ENCODE data around the gene NOTCH4. TPM values are rescaled to one million over a fixed set of nuclear protein-coding genes. Genes with fewer than 3 reads are reported as not detected.

The NOTCH4 gene
- total RNA-seq, 4 donors from 2014 or later = 2.6 to 24.3 (median 9.6) TPM

GRCh38 chr6:32191696-32192607 is 31.9 kb downstream of the NOTCH4 start:
- TF ChIP-seq POLR2A (IDR thresholded peaks at IDR 0.05) = no peak
- TF ChIP-seq POLR2AphosphoS5 (IDR thresholded peaks at IDR 0.05) = no peak
- no peak for TF ChIP-seq CTCF (IDR thresholded peaks at IDR 0.05)
- no peak for TF ChIP-seq EP300 (IDR thresholded peaks at IDR 0.05; ENCODE audit: low read depth)
- no peaks in the 10 kb centered on the region for H3K27me3 ChIP-seq
- H3K27ac ChIP-seq = peak overlapping the region; percentile 92 to 98 (median 98)
- no peaks in the 10 kb centered on the region for H3K9me3 ChIP-seq
- in situ Hi-C loops (cut with MboI; ENCODE audit: low pct_ligation_motif_present in 1 of 4, low pct_unique_long_range_greater_than_20kb in 1 of 4, low sequenced_read_pairs in 3 of 4) (no loop called here), intact Hi-C loops (cut with DNase I; ENCODE audit: low total_unique reads) (loop anchor here (2.0 kb wide), 1 partner anchor 39 kb away; no protein-coding TSS in a partner anchor)
- peaks cover 21 to 62% (median 44%) of the 10 kb centered on the region in 4 donors for H3K4me1 ChIP-seq
- peaks cover 0 to under 1% (median 0%) of the 10 kb centered on the region in 4 donors for H3K36me3 ChIP-seq
- H3K4me3 ChIP-seq = peak overlapping the region; percentile 5 to 95 (median 21)
- WGBS, 2 donors (ENCODE audit: low coverage in 1 of 2) = 58 to 59% methylated on average over 2 to 15 of the region's 15 CpGs
- no peak for DNase-seq

- Histone ChIP-seq H3K4me1 (peaks cover 21 to 66% (median 41%) of the 10 kb centered on the region in 4 donors), H3K9me3 (no peaks in the 10 kb centered on the region), H3K36me3 (peaks cover 0 to 7% (median 0%) of the 10 kb centered on the region in 4 donors), H3K27ac (peak overlapping the region; percentile 92 to 98 (median 98)), H3K27me3 (no peaks in the 10 kb centered on the region), H3K4me3 (peak overlapping the region in 3 of 4 donors; percentile 77 to 95 (median 82))
- intact Hi-C loops (cut with DNase I; ENCODE audit: low total_unique reads) (loop anchor here (2.0 kb wide), 1 partner anchor 38 kb away; no protein-coding TSS in a partner anchor), in situ Hi-C loops (cut with MboI; ENCODE audit: low pct_ligation_motif_present in 1 of 4, low pct_unique_long_range_greater_than_20kb in 1 of 4, low sequenced_read_pairs in 3 of 4) (no loop called here)
- TF ChIP-seq POLR2AphosphoS5 (IDR thresholded peaks at IDR 0.05) (no peak), POLR2A (IDR thresholded peaks at IDR 0.05) (no peak), EP300 (IDR thresholded peaks at IDR 0.05; ENCODE audit: low read depth) (no peak), CTCF (IDR thresholded peaks at IDR 0.05) (no peak)
- WGBS, 2 donors (ENCODE audit: low coverage in 1 of 2) = 69 to 100% methylated on average over 1 to 8 of the region's 8 CpGs
- DNase-seq = no peak
These were observed 32.8 kb downstream of the NOTCH4 start for GRCh38 chr6:32190911-32191677.

- intact Hi-C loops (cut with DNase I; ENCODE audit: low total_unique reads) (loop anchor here (2.0 kb wide), 1 partner anchor 37 kb away; no protein-coding TSS in a partner anchor), in situ Hi-C loops (cut with MboI; ENCODE audit: low pct_ligation_motif_present in 1 of 4, low pct_unique_long_range_greater_than_20kb in 1 of 4, low sequenced_read_pairs in 3 of 4) (no loop called here)
- H3K27me3 ChIP-seq = no peaks in the 10 kb centered on the region
- H3K4me3 ChIP-seq = peak within 1 kb of the TSS; percentile 77 to 95 (median 86)
- peak; percentile 94 for DNase-seq
- peak within 1 kb of the TSS; percentile 92 to 98 (median 98) for H3K27ac ChIP-seq
- peaks cover 21 to 70% (median 45%) of the 10 kb centered on the region in 4 donors for H3K4me1 ChIP-seq
- no peaks in the 10 kb centered on the region for H3K9me3 ChIP-seq
- peaks cover 0 to 7% (median 0%) of the 10 kb centered on the region in 4 donors for H3K36me3 ChIP-seq
- TF ChIP-seq POLR2A (IDR thresholded peaks at IDR 0.05) (peak; percentile 75), EP300 (IDR thresholded peaks at IDR 0.05; ENCODE audit: low read depth) (no peak), POLR2AphosphoS5 (IDR thresholded peaks at IDR 0.05) (peak; percentile 55 to 78 (median 70)), CTCF (IDR thresholded peaks at IDR 0.05) (no peak)
- 1% methylated on average over 22 of the region's 23 CpGs; no CpG with 5 or more reads in 1 of the 2 donors for WGBS, 2 donors (ENCODE audit: low coverage in 1 of 2)
These were observed 33.6 kb downstream of the NOTCH4 start, which contains the start of gene PBX2 for GRCh38 chr6:32190054-32190851. PBX2 (minus strand) TSS chr6:32190202; CDS start chr6:32189915, 287 bp downstream.

Measured in transverse colon (tissue), 4 donors.